Right lobe of liver (tissue), 6 donors: ENCODE data around the gene ELOVL5. TPM values are rescaled to one million over a fixed set of nuclear protein-coding genes. Genes with fewer than 3 reads are reported as not detected.

Experiments
- ATAC-seq, 4 donors: fragments of 200-7000 bp; cut with Tn5 transposase; one replicate each; pipeline ENCODE4 v1.9.1; 2020; ENCODE audit warnings: mild to moderate bottlenecking in 4 of 4, moderate library complexity in 4 of 4
- DNase-seq, 3 donors: peaks; one replicate each; pipeline ENCODE4 v3.0.0-alpha.2; 2020
- H3K27ac ChIP-seq, 3 donors: fragments of 200-600 bp; one replicate each; pipeline ENCODE4 v1.8.0; 2022
- H3K27me3 ChIP-seq, 2 donors: fragments of 200-600 bp; one replicate each; pipeline ENCODE4 v1.8.0; 2022
- H3K36me3 ChIP-seq, 4 donors: fragments of 200-600 bp; sonication (generic) in 1 of 4; one replicate each; pipeline versions ENCODE4 v1.5.1 to v1.8.0; 2017 to 2022; ENCODE audit warnings: control low read depth in 1 of 4
- H3K4me1 ChIP-seq, 4 donors: fragments of 200-600 bp; sonication (generic) in 1 of 4; one replicate each; pipeline versions ENCODE4 v1.5.1 to v1.8.0; 2017 to 2022; ENCODE audit warnings: control low read depth in 1 of 4
- H3K4me3 ChIP-seq, 3 donors: fragments of 200-600 bp; one replicate each; pipeline ENCODE4 v1.8.0; 2022
- H3K9me3 ChIP-seq, 4 donors: fragments of 200-600 bp; sonication (generic) in 1 of 4; one replicate each; pipeline versions ENCODE4 v1.5.1 to v1.8.0; 2017 to 2022; ENCODE audit warnings: control low read depth in 1 of 4
- CTCF ChIP-seq, 4 donors: fragments of 200-600 bp in 3 of 4; fragments of 450-650 bp in 1 of 4; IDR thresholded peaks; one replicate each; pipeline versions ENCODE4 v1.5.1 to v1.8.0; 2016 to 2022; ENCODE audit warnings: antibody characterized with exemption in 4 of 4, mild to moderate bottlenecking in 2 of 4
- POLR2A ChIP-seq: fragments of 450-650 bp; IDR thresholded peaks from one replicate; pipeline ENCODE4 v1.6.1; 2017; ENCODE audit warnings: antibody characterized with exemption, mild to moderate bottlenecking
- WGBS: methylation state at CpG from one replicate; pipeline ENCODE4 v1.1.6; 2018; ENCODE audit warnings: low coverage, low lambda C conversion rate; ENCODE audit not compliant: insufficient coverage; ENCODE audit errors: missing lambda C conversion rate; 5-methylcytosine and 5-hydroxymethylcytosine counted together
- intact Hi-C, 2 donors: fragments of 100-400 bp; cut with DNase I; formaldehyde crosslinking; loops; one replicate each; pipeline versions ENCODE4 v1.11.2 to v1.14.1; 2022
- total RNA-seq, 6 experiments: library from RNA; depleted of rRNA in 2 of 6; stranded (reverse); fragments of >200 nt in 2 of 6; fragmentation: NEBNext Ultra II Directional in 3 of 6; extraction: Animal tissue kit (Norgen Biotek cat#: 25700) in 3 of 6; gene quantifications; one replicate each; pipeline versions ENCODE4 v1.1.0 to v1.2.4, GENCODE V29; 2016 to 2023
- donor health status: DM: no; HTN: yes; CAD: no.
- donor health status: DM: no; HTN: no; CAD: no.
- donor health status: DM: no; HTN: no; CAD: no.
- donor health status: DM: no; HTN: yes; CAD: no.
- donor health status: DM: no; HTN: yes; CAD: no.

The ELOVL5 gene
- total RNA-seq, 6 experiments from 2014 or later, result 48.5 to 117 (median 55.7) TPM

- H3K4me1 ChIP-seq, result peaks cover 0 to 35% (median 10%) of the 10 kb centered on the region in 4 donors
- no peaks in the 10 kb centered on the region for H3K36me3 ChIP-seq
- H3K9me3 ChIP-seq, result no peaks in the 10 kb centered on the region
- H3K27me3 ChIP-seq, result no peaks in the 10 kb centered on the region
- WGBS, result 72% methylated on average over 4 of the region's 4 CpGs
- ATAC-seq, result no peak
- no peak overlapping the region for H3K4me3 ChIP-seq
- no peak overlapping the region for H3K27ac ChIP-seq
- intact Hi-C loops, result no loop called here
- no peak for DNase-seq
- TF ChIP-seq CTCF (IDR thresholded peaks at IDR 0.05), result no peak
These were observed 24.9 kb upstream of the ELOVL5 start for GRCh38 chr6:53373638-53374037.

GRCh38 chr6:53369876-53370515 is 21.2 kb upstream of the ELOVL5 start:
- Histone ChIP-seq H3K4me3 (no peak overlapping the region), H3K4me1 (peaks cover 0 to 6% (median 0%) of the 10 kb centered on the region in 4 donors), H3K9me3 (no peaks in the 10 kb centered on the region), H3K36me3 (no peaks in the 10 kb centered on the region), H3K27ac (no peak overlapping the region), H3K27me3 (no peaks in the 10 kb centered on the region)
- no peak for DNase-seq
- intact Hi-C loops, result no loop called here
- WGBS, result 63% methylated on average over 4 of the region's 6 CpGs
- ATAC-seq, result no peak
- TF ChIP-seq POLR2A (no peak), CTCF (IDR thresholded peaks at IDR 0.05) (no peak)

- Histone ChIP-seq H3K27me3 (no peaks in the 10 kb centered on the region), H3K4me3 (no peak overlapping the region), H3K36me3 (no peaks in the 10 kb centered on the region), H3K9me3 (no peaks in the 10 kb centered on the region), H3K4me1 (peaks cover 0 to 5% (median 0%) of the 10 kb centered on the region in 4 donors), H3K27ac (no peak overlapping the region)
- intact Hi-C loops, result no loop called here
- DNase-seq, result no peak
- no peak for ATAC-seq
- 100% methylated on average over 2 of the region's 2 CpGs for whole genome bisulfite sequencing
- TF ChIP-seq POLR2A, result no peak
- TF ChIP-seq CTCF (IDR thresholded peaks at IDR 0.05), result no peak
These were observed 20.3 kb upstream of the ELOVL5 start for GRCh38 chr6:53369051-53369450.

- no peak overlapping the region for H3K4me3 ChIP-seq
- H3K9me3 ChIP-seq, result no peaks in the 10 kb centered on the region
- intact Hi-C loops, result no loop called here
- H3K4me1 ChIP-seq, result peaks cover 0 to 7% (median 0%) of the 10 kb centered on the region in 4 donors
- H3K27me3 ChIP-seq, result no peaks in the 10 kb centered on the region
- no peaks in the 10 kb centered on the region for H3K36me3 ChIP-seq
- DNase-seq (no peak), ATAC-seq (no peak)
- TF ChIP-seq CTCF (IDR thresholded peaks at IDR 0.05) (no peak), POLR2A (no peak)
- no peak overlapping the region for H3K27ac ChIP-seq
- WGBS, result 85% methylated on average over 2 of the region's 4 CpGs
These were observed 17.4 kb upstream of the ELOVL5 start for GRCh38 chr6:53366128-53366641.
